ENCODE results near the gene PHOSPHO2. TPM values are rescaled to one million over a fixed set of nuclear protein-coding genes. Genes with fewer than 3 reads are reported as not detected.
A peak's percentile ranks its signal among the peaks of the same experiment; 100 is the strongest.

The PHOSPHO2 gene
- total RNA-seq, 1 donor from 2014 or later, result 11.8 TPM

GRCh38 chr2:169715379-169716237 lies 21.3 kb downstream of the PHOSPHO2 start:
- no peak for FAIRE-seq

GRCh38 chr2:169716238-169716886 lies 22.1 kb downstream of the PHOSPHO2 start:
- DNase-seq (ENCODE audit: low spot score in 2 of 2), result no peak
- no peak for FAIRE-seq

More at GRCh38 chr2:169715379-169716237, 21.3 kb downstream of the PHOSPHO2 start:
- no peak for DNase-seq (ENCODE audit: low spot score in 2 of 2)

- no peak for FAIRE-seq
These were observed 22.8 kb downstream of the PHOSPHO2 start for GRCh38 chr2:169716938-169717690.

GRCh38 chr2:169717691-169718063 lies 23.4 kb downstream of the PHOSPHO2 start:
- no peak for FAIRE-seq

More at GRCh38 chr2:169716938-169717690, 22.8 kb downstream of the PHOSPHO2 start:
- DNase-seq (ENCODE audit: low spot score in 2 of 2), result no peak

GRCh38 chr2:169718930-169719504 lies 24.7 kb downstream of the PHOSPHO2 start:
- DNase-seq (ENCODE audit: low spot score in 2 of 2), result no peak
- no peak for FAIRE-seq

More at GRCh38 chr2:169717691-169718063, 23.4 kb downstream of the PHOSPHO2 start:
- no peak for DNase-seq (ENCODE audit: low spot score in 2 of 2)

- DNase-seq (ENCODE audit: low spot score in 2 of 2) (no peak), FAIRE-seq (no peak)
These were observed 26.7 kb downstream of the PHOSPHO2 start for GRCh38 chr2:169721016-169721415.

GRCh38 chr2:169727065-169727464 lies 32.8 kb downstream of the PHOSPHO2 start:
- DNase-seq (ENCODE audit: low spot score in 2 of 2) (no peak), FAIRE-seq (no peak)

GRCh38 chr2:169729274-169729605 lies 35.0 kb downstream of the PHOSPHO2 start:
- no peak for FAIRE-seq
- no peak for DNase-seq (ENCODE audit: low spot score in 2 of 2)

GRCh38 chr2:169732075-169732474 lies 37.8 kb downstream of the PHOSPHO2 start:
- FAIRE-seq, result no peak

GRCh38 chr2:169732583-169733358 lies 38.5 kb downstream of the PHOSPHO2 start:
- FAIRE-seq (no peak), DNase-seq (ENCODE audit: low spot score in 2 of 2) (no peak)

More at GRCh38 chr2:169732075-169732474, 37.8 kb downstream of the PHOSPHO2 start:
- no peak for DNase-seq (ENCODE audit: low spot score in 2 of 2)

- DNase-seq (ENCODE audit: low spot score in 2 of 2) (peak; percentile 37 to 58), FAIRE-seq (no peak)
These were observed 40.0 kb downstream of the PHOSPHO2 start for GRCh38 chr2:169734169-169734847.

- FAIRE-seq (no peak), DNase-seq (ENCODE audit: low spot score in 2 of 2) (no peak)
These were observed 41.4 kb downstream of the PHOSPHO2 start for GRCh38 chr2:169735623-169736022.

GRCh38 chr2:169736902-169737301 lies 42.6 kb downstream of the PHOSPHO2 start:
- FAIRE-seq (no peak), DNase-seq (ENCODE audit: low spot score in 2 of 2) (no peak)

GRCh38 chr2:169738566-169739229 lies 44.4 kb downstream of the PHOSPHO2 start:
- DNase-seq (ENCODE audit: low spot score in 2 of 2) (no peak), FAIRE-seq (no peak)

GRCh38 chr2:169739351-169739750 lies 45.1 kb downstream of the PHOSPHO2 start:
- FAIRE-seq, result no peak
- no peak for DNase-seq (ENCODE audit: low spot score in 2 of 2)

- DNase-seq (ENCODE audit: low spot score in 2 of 2), result no peak
- FAIRE-seq, result no peak
These were observed 49.3 kb downstream of the PHOSPHO2 start for GRCh38 chr2:169743549-169743948.

GRCh38 chr2:169746240-169746639 lies 52.0 kb downstream of the PHOSPHO2 start:
- FAIRE-seq (no peak), DNase-seq (ENCODE audit: low spot score in 2 of 2) (no peak)

- no peak for FAIRE-seq
These were observed 54.0 kb downstream of the PHOSPHO2 start for GRCh38 chr2:169748319-169748718.

More at GRCh38 chr2:169748319-169748718, 54.0 kb downstream of the PHOSPHO2 start:
- DNase-seq (ENCODE audit: low spot score in 2 of 2), result no peak

Data from frontal cortex (tissue), 4 donors.